GM21786 (cell line): ENCODE measurements around the gene JCAD.
A peak's percentile ranks its signal among the peaks of the same experiment; 100 is the strongest.
"Not testable (repeated sequence)": the region's sequence is repeated elsewhere in the genome, so short reads cannot be mapped to it uniquely, and the experiment has no call there.

Experiments used
- ATAC-seq: cut with Tn5 transposase; IDR thresholded peaks from one replicate; pipeline ENCODE4 v1.9.1; 2021; ENCODE audit not compliant: unreplicated experiment

Gene JCAD, protein sequence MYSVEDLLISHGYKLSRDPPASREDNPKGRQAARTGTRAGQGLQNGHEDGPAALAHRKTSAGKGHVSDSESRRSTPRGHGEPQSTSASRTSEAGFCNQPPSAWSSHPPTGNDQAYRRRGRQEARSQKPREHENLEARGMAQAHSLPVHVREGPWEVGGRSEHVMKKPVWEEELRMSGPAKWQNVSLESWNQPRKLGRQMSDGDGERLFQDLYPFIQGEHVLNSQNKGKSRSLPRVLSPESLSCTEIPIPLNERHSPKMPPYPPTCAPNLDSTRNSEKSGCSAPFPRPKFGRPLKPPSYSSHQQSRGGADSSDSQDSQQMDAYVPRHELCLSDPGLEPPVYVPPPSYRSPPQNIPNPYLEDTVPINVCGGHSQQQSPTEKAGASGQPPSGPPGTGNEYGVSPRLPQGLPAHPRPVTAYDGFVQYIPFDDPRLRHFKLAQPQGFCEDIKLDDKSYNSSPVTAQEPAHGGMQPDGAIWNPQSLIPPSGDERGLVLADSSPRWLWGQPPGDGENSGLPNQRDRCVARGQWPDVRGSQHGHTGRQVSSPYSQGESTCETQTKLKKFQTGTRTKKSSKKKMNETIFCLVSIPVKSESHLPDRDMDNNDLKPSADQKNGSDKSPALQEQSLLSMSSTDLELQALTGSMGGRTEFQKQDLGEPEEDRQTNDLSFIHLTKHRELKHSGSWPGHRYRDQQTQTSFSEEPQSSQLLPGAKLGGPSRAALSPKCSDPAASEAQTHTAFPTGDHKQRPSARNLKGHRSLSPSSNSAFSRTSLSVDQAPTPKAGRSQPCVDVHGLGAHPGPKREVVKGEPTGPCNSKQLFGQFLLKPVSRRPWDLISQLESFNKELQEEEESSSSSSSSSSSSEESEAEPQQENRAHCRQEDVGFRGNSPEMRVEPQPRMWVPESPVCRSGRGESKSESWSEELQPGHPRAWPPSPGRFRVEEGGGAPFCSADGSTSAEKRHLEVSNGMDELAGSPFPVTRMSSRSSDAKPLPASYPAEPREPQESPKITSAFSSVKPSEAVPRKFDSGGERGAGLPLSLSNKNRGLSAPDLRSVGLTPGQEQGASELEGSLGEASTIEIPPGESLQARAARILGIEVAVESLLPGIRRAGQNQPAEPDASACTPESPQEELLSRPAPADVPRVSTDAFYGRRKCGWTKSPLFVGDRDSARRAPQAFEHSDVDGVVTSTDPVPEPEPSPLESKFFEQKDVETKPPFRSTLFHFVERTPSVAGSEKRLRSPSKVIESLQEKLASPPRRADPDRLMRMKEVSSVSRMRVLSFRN (N-terminal part only)

DNA sequence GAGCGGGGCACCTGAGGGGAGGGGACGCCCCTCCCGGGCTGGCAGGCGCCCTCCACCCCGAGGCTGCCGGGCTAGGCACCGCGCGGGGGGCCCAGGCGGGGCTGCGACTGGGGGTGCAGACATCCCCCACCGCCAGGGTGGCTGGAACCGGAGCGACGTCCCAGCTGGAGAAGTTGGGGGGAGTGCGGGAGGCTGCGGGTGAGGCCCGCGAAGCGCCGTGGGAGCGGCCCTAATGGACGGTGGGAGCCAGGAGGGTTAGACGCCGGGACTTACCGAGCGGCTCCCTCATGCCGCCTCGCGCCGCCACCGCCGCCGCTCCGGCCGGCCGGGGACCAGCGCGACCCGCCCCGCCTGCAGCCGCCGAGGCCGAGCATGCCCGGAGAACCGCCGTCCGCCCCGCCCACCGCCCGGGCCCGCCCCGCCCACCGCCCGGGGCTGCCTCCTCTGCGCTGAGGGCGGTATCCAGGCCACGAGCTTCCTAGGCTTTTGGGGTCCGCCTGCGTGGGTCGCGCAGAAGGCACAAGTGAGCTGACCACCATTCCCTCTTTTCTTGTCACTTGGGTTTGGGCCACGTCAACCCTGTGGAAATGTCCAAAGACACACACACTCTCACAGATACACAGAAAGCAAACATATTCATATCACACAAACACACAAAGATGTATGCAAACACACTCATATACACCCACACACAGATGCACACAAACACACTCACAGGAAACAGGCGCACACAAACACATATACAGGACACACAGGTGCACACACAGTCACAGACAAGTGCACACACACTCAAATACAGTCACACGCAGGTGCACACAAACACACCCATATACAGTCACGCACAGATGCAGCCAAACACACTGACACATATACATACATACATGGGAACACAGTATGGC lies at the start of gene JCAD:
Gene JCAD, minus strand, starts transcription at position 378 of the 899 bp plus-strand sequence. CDS start 11,774 bp downstream, outside the sequence.
- ATAC-seq = peak; percentile 48

DNA sequence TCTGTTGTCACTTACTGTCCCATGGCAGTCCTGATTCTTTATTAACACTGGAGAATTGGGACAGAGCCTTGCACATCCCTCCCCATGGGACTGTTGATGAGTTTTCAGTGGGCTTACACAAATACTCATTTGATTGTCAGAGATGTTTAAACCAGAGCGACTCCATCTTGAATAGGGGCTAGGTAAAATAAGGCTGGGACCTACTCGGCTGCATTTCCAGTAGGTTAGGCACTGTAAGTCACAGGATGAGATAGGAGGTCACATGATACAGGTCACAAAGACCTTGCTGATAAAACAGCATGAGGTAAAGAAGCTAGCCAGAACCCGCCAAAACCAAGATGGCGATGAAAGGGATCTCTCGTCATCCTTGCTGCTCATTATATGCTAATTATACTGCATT lies 47.6 kb upstream of the JCAD start:
- ATAC-seq = no peak

DNA sequence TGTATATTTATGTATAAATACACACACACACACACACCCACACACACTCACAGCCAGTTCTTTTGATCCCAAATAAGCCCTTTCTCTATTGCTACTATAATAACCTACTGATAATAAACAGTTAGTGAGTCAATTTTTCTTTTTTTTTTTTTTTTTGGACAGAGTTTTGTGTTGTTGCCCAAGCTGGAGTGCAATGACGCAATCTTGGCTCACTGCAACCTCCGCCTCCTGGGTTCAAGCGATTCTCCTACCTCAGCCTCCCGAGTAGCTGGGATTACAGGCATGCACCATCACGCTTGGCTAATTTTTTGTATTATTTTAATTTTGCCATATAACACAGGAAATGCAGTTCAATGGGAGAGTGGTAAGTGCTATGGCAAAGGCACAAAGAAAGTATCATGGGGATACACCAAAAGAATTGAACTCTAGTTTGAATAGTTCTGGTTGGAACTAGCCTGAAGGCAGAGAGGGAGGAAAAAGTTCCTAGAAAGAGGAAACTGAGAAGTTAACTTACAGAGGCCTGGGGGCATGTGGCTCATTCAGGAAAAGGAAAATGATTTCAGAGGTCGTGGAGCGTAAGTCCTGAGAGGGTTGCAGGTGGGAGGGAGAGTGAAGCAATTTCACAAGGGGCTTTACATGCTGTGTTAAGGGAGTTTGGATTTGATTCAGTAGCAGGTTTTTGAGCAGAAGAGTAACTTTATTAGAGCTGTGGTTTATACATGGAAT lies 44.4 kb upstream of the JCAD start:
- no peak for ATAC-seq

DNA sequence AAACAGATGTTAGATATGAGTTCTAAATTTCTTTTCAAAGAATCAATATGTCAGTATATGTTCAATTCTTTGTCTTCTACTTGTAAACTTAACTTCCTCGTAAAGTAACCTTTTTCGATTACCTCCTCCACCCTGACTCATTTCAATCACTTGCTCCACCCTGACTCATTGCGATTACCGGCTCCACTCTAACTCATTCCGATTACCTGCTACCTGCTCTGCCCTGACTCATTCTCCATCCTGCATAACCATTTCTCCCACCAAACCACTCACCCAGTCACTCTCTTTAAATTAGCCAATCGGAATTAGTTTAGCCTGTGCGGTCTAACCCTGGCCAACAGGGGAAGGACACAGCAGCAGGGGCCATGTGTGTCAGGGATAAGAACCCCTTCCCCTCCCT lies 40.3 kb upstream of the JCAD start:
- ATAC-seq = not testable (repeated sequence)

DNA sequence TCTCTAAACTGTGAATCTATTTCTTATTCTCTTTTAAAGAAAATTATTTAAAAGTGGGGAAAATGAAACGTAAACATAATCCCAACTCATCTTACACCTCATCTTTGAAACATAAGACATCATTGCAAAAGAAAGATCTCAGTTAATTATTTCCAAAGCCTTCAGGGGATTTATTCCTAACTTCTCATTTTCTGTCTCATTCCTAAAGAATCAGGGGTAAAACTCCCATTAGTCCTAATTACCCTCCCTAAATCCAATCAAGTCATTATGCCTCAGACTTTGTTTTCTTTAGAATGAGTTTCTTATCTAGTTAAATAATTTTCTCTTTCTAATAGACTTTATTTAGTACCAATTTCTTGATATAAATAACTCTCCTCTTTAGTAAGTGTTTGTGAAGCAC lies 39.7 kb upstream of the JCAD start:
- ATAC-seq = no peak

DNA sequence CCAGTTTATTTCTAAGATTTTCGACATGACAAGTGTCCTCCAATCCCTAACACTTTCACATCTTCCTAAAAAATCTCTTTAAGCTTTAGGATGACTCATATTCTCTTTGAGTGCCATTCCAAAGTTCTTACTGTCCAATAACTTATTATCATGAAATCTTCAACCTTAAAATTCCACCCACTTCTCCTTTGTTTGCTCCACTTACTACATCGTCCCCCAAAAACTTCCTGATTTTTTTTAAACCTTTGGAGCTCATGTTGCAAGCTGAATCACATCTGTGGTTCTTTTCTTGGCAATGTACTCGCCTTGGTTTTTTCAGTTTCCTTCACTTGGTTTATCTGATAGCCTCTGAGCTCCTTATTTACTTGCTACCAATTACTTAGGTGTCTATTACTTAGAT lies 39.2 kb upstream of the JCAD start:
- no peak for ATAC-seq

DNA sequence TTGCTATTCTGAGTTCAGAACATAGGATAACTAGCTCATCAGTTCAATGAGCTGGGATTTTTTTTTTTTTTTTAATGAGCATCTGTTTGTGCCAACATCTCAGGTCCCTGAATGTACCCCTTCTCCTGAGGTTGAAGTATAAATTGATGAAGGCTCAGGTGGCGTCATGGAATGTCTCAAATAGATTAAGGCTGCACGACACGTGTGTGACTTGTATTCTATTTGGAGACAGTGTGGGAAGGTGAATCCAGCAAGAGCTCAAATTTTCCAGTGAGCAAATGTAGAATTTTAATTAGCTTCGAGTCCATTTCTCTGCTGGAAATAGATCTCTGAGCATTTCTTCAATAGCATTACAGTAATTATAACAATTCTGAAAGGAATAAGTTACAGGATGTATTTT lies 37.2 kb upstream of the JCAD start:
- ATAC-seq = no peak

DNA sequence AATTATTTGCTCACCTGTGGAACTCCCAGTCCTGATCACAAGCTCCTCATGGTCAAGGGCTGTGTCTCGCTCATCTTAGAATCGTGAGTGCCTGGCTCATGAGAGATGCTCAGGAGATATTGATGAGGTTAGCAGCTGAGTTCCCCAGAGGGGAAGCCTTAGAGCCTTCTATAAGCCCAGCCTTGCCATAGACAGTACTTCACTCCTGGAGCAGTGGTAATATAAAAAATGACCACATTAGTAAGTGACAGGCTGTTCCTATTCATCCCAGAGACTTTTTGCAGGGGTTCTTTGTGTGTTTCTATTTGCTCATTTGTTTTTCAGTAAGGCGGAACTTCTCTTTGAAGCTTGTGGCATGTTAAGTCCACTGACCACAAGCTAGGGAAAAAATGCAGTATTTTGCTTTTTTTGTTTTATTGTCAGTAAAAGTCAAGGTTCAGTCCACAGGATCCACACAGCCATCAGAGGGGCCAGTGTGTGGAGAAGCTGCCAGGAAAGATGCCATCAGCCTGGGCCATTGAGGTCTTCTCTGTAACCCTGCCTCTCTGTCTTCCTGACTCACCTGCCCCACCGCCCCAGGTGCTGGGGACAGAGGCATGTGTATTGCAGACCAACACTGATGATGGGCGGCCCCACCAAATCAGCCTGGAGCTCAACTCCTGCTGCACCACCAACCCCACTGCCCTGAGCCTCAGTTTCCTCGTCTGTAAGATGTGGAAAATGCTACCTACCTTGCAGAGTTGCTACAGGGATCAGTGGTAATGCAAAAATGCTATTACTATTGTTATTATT lies 36.4 kb upstream of the JCAD start:
- no peak for ATAC-seq

DNA sequence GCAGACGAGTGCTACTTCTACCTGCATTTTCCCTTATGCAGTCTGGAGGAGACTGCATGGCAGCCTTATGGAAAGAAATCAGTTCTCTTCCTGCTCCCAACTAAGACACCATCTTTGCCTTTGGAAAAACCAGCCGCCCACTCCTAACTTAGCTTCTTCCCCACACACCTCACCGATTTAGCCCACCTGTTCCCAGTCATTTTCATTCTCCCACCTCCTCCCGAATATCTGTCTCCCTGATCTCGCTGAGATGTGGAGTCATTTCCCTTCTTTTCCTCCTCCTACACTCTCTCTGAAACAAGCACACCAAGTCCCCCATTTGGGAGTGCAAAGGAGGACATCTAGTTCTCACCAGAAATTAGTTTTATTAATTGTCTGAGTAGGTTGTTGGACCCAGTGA lies 35.2 kb upstream of the JCAD start:
- ATAC-seq = no peak

DNA sequence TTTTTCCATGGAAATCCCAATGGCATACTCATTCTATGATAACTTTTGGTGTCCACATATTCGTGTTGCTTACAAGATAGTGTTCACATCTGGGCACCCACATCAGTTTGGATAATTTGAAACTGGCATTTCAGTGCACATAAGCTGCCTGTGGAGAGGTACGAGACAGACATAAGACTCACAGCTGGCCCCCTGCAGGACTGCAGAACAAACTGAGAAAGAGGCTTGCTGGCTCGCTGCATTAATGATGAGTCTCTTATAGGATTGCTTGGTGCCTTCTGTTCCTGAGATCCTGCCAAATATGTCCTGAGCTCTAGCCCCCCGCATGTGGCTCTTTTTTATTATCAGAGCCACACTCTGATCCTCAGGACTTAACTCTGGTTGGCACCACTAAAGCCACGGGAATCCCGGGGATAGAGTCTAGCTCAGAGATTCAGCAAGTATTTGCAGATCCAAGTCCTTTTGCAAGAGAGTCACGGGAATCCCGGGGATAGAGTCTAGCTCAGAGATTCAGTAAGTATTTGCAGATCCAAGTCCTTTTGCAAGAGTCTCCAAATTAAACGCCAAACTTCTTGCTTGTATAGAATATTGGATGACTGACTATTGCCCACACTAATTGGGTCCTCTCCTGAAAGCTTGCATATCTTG lies 34.0 kb upstream of the JCAD start:
- no peak for ATAC-seq

DNA sequence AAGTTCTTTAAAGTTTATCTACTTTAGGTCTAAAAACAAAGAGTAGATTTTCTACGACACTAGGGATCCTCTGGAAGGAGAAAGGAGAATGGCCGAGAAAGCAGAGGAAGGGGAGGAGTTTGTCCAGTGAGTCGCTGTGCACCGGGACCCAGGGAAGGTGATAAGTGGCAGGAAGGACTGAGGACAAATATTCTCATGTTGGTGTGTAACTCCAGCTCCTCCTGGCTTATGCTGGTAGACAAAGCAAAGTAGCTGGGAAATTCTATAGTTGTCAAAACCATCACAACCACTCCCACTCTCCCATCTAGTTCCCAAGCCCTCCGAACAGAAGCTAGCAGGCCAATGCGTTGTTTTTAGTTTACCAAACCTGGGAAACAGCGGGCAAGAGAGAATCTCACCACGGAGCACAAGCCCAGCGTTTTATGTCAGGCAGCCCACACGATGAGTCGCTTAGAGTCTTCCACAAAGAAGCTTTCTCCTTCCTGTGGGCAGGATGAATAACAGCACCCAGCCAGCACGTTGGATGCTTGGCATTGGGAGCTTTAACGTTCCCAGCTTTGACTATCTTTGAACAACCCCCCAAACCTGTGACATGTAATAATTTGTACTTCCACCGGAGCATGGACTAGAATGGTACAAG lies 32.9 kb upstream of the JCAD start:
- ATAC-seq = no peak

DNA sequence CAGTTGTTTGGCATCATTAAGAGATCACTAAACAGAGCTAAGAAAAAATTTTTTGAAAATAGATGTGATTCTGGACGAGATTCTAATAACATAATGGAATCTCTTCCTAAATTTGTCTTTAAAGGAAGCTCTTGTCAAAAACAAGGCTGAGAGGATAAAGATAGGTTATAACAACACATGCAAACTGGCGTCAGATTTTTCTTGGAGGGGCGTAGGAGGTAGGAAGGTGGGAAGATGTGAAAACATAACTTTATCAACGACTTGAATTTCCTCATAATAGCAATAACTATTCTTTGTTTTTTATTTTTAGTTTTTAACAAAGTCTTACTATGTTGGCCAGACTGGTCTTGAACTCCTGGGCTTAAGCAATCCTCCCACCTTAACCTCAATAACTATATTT lies 31.8 kb upstream of the JCAD start:
- no peak for ATAC-seq

DNA sequence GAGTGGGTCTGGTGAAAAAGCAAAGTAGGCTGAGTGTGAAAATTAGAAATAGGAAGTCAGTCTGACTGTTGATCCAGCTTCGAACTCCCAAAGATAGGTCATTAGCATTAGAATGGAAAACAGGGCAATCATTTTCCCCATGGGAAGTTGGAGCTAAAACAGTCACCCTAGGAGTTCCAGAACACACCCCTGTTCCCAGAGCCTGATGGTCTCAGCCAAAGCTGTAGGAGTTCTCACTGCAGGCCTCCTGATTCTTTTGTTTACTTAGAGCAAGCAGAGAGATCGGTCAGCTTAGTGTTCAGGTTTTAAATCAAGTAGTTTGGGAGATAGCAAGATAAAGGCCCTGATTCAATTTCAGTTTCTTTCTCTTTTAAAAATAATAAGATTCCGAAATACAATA lies 28.8 kb upstream of the JCAD start:
- ATAC-seq = no peak

DNA sequence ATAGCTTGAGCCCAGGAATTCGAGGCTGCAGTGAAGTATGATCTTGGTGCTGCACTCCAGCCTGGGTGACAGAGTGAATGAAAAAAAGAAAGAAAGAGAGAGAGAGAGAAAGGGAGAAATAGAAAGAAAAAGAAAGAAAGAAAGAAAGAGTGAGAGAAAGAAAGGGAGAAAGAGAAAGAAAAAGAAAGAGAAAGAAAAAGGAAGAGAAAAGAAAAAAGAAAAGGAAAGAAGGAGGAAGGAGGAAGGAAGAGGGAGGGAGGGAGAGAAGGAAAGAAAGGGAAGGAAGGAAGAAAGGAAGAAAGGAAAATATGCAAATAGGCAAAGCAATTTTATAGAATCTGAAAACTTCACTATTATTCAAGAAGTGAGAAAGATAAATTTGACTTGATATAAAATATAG lies 24.5 kb upstream of the JCAD start:
- no peak for ATAC-seq

DNA sequence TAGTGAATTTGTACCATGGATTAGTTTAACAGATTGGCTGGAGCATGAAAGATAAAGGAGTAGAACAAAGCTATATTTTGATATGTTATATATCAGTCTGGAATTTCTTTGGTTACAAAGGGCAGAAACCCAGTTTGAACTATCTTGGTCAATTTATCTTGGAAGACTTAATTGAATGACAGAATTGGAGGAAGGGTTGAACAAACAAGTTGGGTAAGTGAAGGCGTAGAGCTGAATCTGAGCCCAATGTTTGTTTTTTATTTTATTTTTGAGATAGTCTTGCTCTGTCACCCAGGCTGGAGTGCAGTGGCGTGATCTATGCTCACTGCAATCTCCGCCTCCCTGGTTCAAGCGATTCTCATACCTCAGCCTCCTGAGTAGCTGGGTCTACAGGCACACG lies 21.8 kb upstream of the JCAD start:
- no peak for ATAC-seq

DNA sequence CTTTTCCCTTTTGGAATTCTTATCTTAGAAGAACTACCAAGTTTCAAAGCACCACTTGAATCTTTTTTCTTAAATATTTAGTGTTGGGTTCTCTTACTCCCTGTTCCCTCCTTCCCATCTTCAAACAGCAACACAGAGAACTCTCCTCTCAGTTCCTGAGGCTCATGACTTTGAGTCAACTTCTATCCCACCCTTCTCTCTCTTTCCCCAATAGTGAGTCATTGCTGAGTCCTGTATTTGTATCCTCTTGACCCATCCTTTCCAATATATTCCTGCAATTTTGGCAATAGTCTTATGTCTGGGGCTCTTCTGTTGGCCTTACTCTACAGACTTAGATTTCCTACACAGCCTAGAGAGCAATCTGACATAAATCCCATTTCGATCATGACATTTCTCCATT lies 20.8 kb upstream of the JCAD start:
- no peak for ATAC-seq

DNA sequence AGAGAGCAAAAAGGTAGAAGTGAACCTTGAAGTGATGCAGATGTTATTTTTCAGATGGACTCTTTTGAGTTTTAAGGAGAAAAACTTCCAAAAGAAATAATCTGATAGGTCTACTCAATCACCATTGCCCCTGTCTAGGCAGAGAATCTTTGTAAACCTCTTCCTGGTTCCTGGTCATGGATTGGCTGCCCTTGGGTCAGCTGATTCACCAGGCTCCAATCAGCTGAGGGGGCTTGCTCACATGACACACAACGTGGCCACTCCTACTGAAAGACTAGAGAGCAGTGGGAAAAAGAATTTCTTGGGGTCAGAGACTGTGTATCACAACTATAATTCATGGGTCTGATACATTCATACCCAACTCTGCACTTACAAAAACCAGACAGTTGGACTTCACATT lies 20.0 kb upstream of the JCAD start:
- ATAC-seq = no peak

DNA sequence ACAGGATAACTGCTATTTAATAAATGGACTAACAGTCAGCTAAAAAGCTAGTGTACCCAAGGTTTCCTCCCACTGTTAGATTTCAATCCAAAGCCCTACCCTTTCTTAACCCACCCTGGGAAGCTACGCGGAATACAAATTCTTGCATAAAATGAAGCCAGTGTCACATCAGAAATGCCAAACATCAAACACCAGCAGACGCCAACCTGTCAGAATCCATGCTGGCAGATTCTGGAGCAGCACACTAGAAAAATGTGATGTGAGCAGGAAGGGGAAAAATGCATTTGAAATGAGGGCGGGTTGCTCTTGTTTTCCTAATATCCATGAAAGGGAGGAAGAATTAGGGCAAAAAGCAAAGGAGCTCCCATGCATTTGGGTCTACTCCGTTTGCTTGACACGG lies 16.1 kb upstream of the JCAD start:
- ATAC-seq = no peak
